ENCODE results near the gene UGDH. TPM values are rescaled to one million over a fixed set of nuclear protein-coding genes. Genes with fewer than 3 reads are reported as not detected.

UGDH gene
- polyA plus RNA-seq, 1 donor from 2014 or later: 21.1 TPM

DNA sequence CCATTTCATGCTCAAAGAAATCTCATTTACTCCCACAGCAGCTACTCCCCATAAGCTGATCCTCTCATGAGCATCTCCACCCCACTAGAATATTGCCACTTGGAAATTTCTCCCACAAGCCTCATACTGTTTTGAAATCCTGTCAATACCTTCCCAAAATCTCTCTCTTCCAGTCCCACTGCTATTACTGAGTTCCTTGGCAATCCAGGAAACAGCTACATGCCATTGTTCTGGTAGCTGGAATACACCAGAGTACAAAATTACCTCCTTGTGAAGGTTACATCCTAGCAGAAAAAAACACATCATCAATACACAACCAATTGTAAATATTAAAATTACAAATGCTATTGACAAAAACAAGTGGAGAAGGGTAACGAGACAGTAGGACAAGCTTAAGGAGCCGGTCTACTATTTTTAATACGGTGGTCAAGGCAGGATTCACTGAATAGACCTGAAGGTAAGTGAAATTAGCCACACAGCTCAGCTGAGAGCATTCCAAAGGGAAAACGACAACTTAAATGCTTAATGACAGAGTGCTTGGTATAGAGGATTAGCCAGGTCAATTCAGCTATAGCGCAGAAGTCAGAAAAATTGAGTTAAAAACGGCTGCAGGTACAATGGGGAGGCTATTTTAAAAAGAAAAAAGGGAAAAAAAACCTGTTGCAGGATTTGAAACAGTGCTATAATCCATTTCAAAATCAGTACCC is 74.9 kb downstream of the UGDH start:
- no peak overlapping the region for H3K4me2 ChIP-seq (ENCODE audit: low read length)
- H3K79me2 ChIP-seq (replicated peaks; ENCODE audit: insufficient read depth, low read length): peaks cover 9% of the 10 kb centered on the region
- peaks cover 11% of the 10 kb centered on the region for H3K36me3 ChIP-seq (ENCODE audit: insufficient read depth, low read length)
- H3K27ac ChIP-seq (ENCODE audit: low read length): no peak overlapping the region
- no peak overlapping the region for H3K4me3 ChIP-seq (ENCODE audit: low read length)
- TF ChIP-seq, protein P1, sequence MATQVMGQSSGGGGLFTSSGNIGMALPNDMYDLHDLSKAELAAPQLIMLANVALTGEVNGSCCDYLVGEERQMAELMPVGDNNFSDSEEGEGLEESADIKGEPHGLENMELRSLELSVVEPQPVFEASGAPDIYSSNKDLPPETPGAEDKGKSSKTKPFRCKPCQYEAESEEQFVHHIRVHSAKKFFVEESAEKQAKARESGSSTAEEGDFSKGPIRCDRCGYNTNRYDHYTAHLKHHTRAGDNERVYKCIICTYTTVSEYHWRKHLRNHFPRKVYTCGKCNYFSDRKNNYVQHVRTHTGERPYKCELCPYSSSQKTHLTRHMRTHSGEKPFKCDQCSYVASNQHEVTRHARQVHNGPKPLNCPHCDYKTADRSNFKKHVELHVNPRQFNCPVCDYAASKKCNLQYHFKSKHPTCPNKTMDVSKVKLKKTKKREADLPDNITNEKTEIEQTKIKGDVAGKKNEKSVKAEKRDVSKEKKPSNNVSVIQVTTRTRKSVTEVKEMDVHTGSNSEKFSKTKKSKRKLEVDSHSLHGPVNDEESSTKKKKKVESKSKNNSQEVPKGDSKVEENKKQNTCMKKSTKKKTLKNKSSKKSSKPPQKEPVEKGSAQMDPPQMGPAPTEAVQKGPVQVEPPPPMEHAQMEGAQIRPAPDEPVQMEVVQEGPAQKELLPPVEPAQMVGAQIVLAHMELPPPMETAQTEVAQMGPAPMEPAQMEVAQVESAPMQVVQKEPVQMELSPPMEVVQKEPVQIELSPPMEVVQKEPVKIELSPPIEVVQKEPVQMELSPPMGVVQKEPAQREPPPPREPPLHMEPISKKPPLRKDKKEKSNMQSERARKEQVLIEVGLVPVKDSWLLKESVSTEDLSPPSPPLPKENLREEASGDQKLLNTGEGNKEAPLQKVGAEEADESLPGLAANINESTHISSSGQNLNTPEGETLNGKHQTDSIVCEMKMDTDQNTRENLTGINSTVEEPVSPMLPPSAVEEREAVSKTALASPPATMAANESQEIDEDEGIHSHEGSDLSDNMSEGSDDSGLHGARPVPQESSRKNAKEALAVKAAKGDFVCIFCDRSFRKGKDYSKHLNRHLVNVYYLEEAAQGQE (IDR thresholded peaks at IDR 0.05; ENCODE audit: borderline replicate concordance): no peak
- no peak for TF ChIP-seq EP300 (conservative IDR thresholded peaks at IDR 0.05; ENCODE audit: poor library complexity, severe bottlenecking)
- no peak for TF ChIP-seq SMC3 (conservative IDR thresholded peaks at IDR 0.05; ENCODE audit: poor library complexity)
- H3F3A ChIP-seq (ENCODE audit: insufficient read depth, low read length, poor library complexity, severe bottlenecking): no peaks in the 10 kb centered on the region
- peaks cover 3% of the 10 kb centered on the region for H4K20me1 ChIP-seq (ENCODE audit: insufficient read depth)
- H3K9me2 ChIP-seq (ENCODE audit: insufficient read depth, low read length): no peaks in the 10 kb centered on the region
- H3K27me3 ChIP-seq (ENCODE audit: insufficient read depth, low read depth, low read length): no peaks in the 10 kb centered on the region
- H3K9ac ChIP-seq (ENCODE audit: low read length): no peak overlapping the region
- H2AFZ ChIP-seq (ENCODE audit: low read depth, low read length): no peak overlapping the region
- H3K9me3 ChIP-seq (ENCODE audit: low read length): no peaks in the 10 kb centered on the region

GRCh38 chr4:39451423-39452023 is 75.7 kb downstream of the UGDH start:
- Histone ChIP-seq H4K20me1 (ENCODE audit: insufficient read depth) (peaks cover 3% of the 10 kb centered on the region), H3K27me3 (ENCODE audit: insufficient read depth, low read depth, low read length) (no peaks in the 10 kb centered on the region), H3K4me3 (ENCODE audit: low read length) (no peak overlapping the region), H3K9me2 (ENCODE audit: insufficient read depth, low read length) (no peaks in the 10 kb centered on the region), H3K4me2 (ENCODE audit: low read length) (no peak overlapping the region), H3K9me3 (ENCODE audit: low read length) (no peaks in the 10 kb centered on the region), H3K36me3 (ENCODE audit: insufficient read depth, low read length) (peaks cover 5% of the 10 kb centered on the region), H3K79me2 (replicated peaks; ENCODE audit: insufficient read depth, low read length) (peaks cover 1% of the 10 kb centered on the region), H3K27ac (ENCODE audit: low read length) (no peak overlapping the region), H3F3A (ENCODE audit: insufficient read depth, low read length, poor library complexity, severe bottlenecking) (no peaks in the 10 kb centered on the region), H3K9ac (ENCODE audit: low read length) (no peak overlapping the region), H2AFZ (ENCODE audit: low read depth, low read length) (no peak overlapping the region)
- no peak for TF ChIP-seq CTCF (IDR thresholded peaks at IDR 0.05; ENCODE audit: poor library complexity, severe bottlenecking)
- TF ChIP-seq SMC3 (conservative IDR thresholded peaks at IDR 0.05; ENCODE audit: poor library complexity): no peak
- TF ChIP-seq POLR2AphosphoS5 (IDR thresholded peaks at IDR 0.05): no peak

DNA sequence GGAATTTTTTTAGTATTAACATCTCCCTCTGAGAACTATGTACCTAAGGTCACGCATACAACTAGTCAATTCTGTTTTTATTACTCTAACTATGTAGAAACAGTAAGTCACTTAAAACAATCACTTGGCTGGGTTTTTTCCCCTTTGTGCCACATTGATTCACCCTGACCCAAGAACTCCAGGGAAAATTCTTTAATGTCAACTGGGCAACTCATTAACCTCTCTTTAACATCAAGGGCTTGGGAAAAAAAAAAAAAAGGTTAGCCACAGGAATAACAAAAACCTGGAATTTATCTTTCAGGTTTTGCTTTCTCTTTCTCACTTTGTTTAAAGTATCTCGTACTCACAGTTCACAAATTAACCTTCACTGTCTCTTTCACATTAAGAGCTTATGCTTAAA is 76.6 kb downstream of the UGDH start:
- Histone ChIP-seq H3K9ac (ENCODE audit: low read length) (no peak overlapping the region), H4K20me1 (ENCODE audit: insufficient read depth) (peaks cover 3% of the 10 kb centered on the region), H3K27me3 (ENCODE audit: insufficient read depth, low read depth, low read length) (no peaks in the 10 kb centered on the region), H3K27ac (ENCODE audit: low read length) (no peak overlapping the region), H3K79me2 (replicated peaks; ENCODE audit: insufficient read depth, low read length) (no peaks in the 10 kb centered on the region), H3K4me2 (ENCODE audit: low read length) (no peak overlapping the region), H3K36me3 (ENCODE audit: insufficient read depth, low read length) (peaks cover 5% of the 10 kb centered on the region), H3F3A (ENCODE audit: insufficient read depth, low read length, poor library complexity, severe bottlenecking) (no peaks in the 10 kb centered on the region), H3K9me3 (ENCODE audit: low read length) (no peaks in the 10 kb centered on the region), H3K9me2 (ENCODE audit: insufficient read depth, low read length) (no peaks in the 10 kb centered on the region), H2AFZ (ENCODE audit: low read depth, low read length) (no peak overlapping the region), H3K4me3 (ENCODE audit: low read length) (no peak overlapping the region)
- TF ChIP-seq, protein P1 (IDR thresholded peaks at IDR 0.05; ENCODE audit: borderline replicate concordance): no peak
- TF ChIP-seq EP300 (conservative IDR thresholded peaks at IDR 0.05; ENCODE audit: poor library complexity, severe bottlenecking) (no peak), RAD21 (conservative IDR thresholded peaks at IDR 0.05) (no peak)

All from neural cell (in vitro differentiated cells).